NCI-H748 treated with DMSO at 0.1 percent for 48 hours (cell line): ENCODE measurements around the gene CYP4B1.
"Not testable (repeated sequence)": the region's sequence is repeated elsewhere in the genome, so short reads cannot be mapped to it uniquely, and the experiment has no call there.

Experiments used
- DNase-seq: peaks from one replicate; lab custom pipeline; 2025; lab: John Stamatoyannopoulos, UW

CYP4B1 gene

GRCh38 chr1:46816930-46817329 is 18.1 kb downstream of the CYP4B1 start:
- DNase-seq, result no peak

DNA sequence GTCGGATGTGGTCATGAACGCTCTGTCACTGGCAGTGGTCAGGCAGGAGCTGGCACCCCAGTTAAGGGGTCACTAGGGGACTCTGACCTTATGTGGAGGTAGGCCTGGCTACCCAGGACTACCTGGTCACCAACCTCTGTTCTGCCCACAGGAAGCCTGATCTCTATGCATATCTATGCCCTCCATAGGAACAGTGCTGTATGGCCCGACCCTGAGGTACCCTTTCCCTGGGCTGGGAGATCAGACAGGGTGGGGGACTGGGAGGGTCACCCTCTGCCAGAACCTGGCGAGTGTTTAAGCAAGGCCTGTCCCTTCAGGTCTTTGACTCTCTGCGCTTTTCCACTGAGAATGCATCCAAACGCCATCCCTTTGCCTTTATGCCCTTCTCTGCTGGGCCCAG is 19.0 kb downstream of the CYP4B1 start:
- no peak for DNase-seq

DNA sequence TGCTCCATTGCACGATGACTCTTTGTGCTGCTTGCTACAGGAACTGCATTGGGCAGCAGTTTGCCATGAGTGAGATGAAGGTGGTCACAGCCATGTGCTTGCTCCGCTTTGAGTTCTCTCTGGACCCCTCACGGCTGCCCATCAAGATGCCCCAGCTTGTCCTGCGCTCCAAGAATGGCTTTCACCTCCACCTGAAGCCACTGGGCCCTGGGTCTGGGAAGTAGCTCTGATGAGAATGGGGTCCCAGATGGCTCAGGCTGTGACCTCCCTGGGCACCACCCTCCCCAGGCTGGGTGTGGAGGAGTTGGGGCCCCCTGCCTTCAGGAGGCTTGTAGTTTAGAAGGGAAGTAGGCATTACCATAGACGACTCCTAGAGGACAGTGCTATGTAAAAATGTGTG is 19.7 kb downstream of the CYP4B1 start:
- no peak for DNase-seq

GRCh38 chr1:46819335-46819734 is 20.5 kb downstream of the CYP4B1 start:
- DNase-seq, result no peak

DNA sequence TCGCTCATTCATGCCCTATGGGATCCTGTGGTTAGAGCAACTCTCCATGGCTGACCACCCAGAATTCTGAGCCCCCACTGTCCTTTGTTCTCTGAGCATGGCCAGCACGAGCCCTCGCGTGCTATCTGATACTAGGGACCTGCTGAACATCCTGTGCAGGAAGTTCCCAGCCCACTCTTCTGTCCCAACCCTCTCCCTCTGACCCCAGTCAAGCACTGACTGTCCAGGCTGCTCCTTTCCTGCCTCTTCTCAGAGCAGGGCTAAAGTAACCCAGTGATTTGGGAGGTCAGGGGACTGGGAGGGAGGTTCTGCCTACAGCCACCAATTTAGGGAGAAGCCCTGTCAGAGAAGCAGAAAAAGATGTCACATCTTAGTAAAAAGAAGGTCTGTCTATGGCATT is 21.2 kb downstream of the CYP4B1 start:
- DNase-seq, result no peak

DNA sequence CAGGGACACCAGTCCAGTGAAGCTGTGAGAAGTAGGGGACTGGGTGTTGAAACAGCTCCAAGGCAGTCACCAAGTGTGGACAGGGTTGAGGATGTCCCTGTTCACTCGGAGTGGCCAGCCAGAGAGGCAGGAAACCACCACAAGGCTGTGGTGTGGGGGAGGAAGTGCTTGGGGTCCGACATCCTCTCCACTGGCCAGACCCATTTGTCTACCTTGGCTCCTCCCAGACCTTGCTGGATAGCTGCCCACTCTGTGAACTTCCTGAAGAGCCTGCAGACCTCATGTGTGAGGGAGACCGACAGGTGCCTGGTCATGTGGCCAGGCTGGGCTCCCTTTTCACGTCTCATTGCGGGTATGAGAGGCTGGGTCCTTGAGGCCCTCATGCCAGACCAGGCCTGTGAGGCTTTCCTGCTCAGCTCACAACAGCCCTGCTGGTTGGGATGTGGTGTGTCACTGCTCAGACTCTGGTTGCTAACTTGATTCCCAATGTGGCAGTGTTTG is 21.8 kb downstream of the CYP4B1 start:
- no peak for DNase-seq

GRCh38 chr1:46822248-46822826 is 23.5 kb downstream of the CYP4B1 start:
- DNase-seq, result no peak

- DNase-seq, result no peak
Observed at GRCh38 chr1:46823151-46823550, 24.3 kb downstream of the CYP4B1 start.

GRCh38 chr1:46826892-46827291 is 28.0 kb downstream of the CYP4B1 start:
- not testable (repeated sequence) for DNase-seq

DNA sequence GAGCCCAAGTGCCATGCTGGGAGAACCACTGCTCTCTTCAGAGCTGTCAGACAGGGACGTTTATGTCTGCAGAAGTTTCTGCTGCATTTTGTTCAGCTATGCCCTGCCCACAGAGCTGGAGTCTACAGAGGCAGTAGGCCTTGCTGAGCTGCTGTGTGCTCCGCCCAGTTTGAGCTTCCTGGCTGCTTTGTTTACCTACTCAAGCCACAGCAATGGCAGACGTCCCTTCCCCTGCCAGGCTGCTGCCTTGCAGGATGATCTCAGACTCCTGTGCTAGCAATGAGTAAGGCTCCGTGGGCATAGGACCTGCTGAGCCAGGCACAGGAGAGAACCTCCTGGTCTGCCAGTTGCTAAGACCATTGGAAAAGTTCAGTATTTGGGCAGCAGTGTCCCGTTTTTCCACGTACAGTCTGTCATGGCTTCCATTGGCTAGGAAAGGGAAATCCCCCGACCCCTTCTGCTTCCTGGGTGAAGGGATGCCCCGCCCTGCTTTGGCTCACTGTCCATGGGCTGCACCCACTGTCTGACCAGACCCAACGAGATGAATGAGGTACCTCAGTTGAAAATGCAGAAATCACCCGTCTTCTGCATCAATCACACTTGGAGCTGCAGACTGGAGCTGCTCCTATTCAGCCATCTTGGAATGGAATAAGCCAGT is 31.9 kb downstream of the CYP4B1 start:
- no peak for DNase-seq

DNA sequence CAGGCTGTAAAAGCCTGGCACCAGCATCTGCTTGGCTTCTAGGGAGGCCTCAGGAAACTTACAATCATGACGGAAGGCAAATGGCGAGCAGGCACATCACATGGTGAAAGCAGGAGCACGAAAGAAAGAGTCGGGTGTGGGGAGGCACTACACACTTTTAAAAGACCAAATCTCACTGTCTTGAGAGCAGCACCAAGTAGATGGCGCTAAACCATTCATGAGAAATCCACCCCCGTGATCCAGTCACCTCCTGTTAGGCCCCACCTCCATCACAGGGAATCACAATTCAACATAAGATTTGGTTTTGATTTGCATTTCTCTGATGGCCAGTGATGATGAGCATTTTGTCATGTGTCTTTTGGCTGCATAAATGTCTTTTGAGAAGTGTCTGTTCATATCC is 36.6 kb downstream of the CYP4B1 start:
- DNase-seq, result not testable (repeated sequence)

DNA sequence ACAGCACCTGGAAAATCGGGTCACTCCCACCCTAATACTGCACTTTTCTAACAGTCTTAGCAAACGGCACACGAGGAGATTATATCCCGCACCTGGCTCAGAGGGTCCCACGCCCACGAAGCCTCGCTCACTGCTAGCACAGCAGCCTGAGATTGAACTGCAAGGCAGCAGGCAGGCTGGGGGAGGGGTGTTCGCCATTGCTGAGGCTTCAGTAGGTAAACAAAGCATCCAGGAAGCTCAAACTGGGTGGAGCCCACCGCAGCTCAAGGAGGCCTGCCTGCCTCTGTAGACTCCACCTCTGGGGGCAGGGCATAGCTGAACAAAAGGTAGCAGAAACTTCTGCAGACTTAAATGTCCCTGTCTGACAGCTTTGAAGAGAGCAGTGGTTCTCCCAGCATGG is 47.5 kb downstream of the CYP4B1 start:
- not testable (repeated sequence) for DNase-seq

DNA sequence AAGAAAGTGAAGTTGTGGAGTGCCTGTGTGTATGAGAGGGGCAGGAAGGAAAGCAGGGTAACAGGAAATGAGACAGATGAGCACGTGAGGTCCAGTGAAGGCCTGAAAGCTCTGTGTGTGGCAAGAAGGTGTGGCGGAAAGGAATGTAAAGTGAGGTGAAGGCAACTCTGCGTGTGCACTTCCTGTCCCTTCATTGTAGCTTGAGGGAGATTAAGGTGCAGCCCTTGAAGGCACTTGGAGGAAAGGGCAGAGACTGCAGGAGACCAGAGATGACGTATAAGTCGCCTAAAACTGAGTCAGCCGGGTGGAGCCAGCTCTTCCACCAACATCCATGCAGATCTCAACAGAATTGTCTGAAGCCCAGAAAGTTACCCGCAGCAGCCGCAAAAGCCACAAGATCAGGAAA is 58.8 kb downstream of the CYP4B1 start:
- not testable (repeated sequence) for DNase-seq

DNA sequence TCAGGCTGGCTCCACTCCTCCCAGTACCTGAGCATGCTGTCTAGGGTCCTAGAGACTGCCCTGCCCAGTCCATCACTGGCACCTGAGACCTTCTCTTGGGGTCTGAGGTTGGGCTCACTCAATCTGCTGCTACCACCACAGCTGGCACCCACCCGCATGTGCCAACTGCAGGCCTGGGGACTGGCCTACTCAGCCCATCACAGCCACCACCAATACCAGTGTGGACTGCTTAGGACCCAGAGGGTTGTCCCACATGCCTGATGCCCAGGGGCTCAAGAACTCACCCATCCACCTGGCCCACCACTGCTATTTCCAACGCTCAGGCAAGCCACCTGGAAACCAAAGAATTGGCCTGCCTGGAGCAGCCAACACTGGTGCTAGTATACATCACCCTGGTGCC is 63.5 kb downstream of the CYP4B1 start:
- no peak for DNase-seq
